Liver (tissue), 9 donors: ENCODE results near the gene C2orf76. TPM values are rescaled to one million over a fixed set of nuclear protein-coding genes. Genes with fewer than 3 reads are reported as not detected.

Experiments used
- DNase-seq: peaks from one replicate; pipeline ENCODE4 v3.0.0-alpha.2; 2017; ENCODE audit warnings: low spot score
- H3K27ac ChIP-seq, 2 donors: one replicate each; pipeline ENCODE4 v1.7.0; 2013; ENCODE audit warnings: inconsistent platforms in 2 of 2, low read length in 2 of 2, control low read depth in 1 of 2, low read depth in 1 of 2, mild to moderate bottlenecking in 1 of 2
- H3K27me3 ChIP-seq, 4 donors: one replicate each; pipeline versions ENCODE4 v1.6.1 to v1.7.0; 2013; ENCODE audit warnings: low read length in 3 of 4, inconsistent platforms in 1 of 4, mild to moderate bottlenecking in 1 of 4, moderate library complexity in 1 of 4; ENCODE audit not compliant: control insufficient read depth in 4 of 4, insufficient read depth in 4 of 4
- H3K36me3 ChIP-seq, 4 donors: one replicate each; pipeline versions ENCODE4 v1.6.1 to v1.7.0; 2013; ENCODE audit warnings: low read length in 3 of 4, mild to moderate bottlenecking in 3 of 4, low read depth in 1 of 4, moderate library complexity in 1 of 4; ENCODE audit not compliant: control insufficient read depth in 4 of 4, insufficient read depth in 3 of 4
- H3K4me1 ChIP-seq, 4 donors: one replicate each; pipeline versions ENCODE4 v1.6.1 to v1.7.0; 2013; ENCODE audit warnings: low read length in 3 of 4, mild to moderate bottlenecking in 3 of 4, moderate library complexity in 1 of 4; ENCODE audit not compliant: control insufficient read depth in 4 of 4, insufficient read depth in 4 of 4
- H3K4me3 ChIP-seq, 3 donors: one replicate each; pipeline versions ENCODE4 v1.6.1 to v1.7.0; 2013; ENCODE audit warnings: low read length in 3 of 3, control low read depth in 1 of 3, low read depth in 1 of 3, mild to moderate bottlenecking in 1 of 3
- H3K9ac ChIP-seq, 2 donors: one replicate each; pipeline ENCODE4 v1.7.0; 2013; ENCODE audit warnings: low read length in 2 of 2, mild to moderate bottlenecking in 2 of 2, moderate library complexity in 2 of 2, control low read depth in 1 of 2, low read depth in 1 of 2
- H3K9me3 ChIP-seq, 4 donors: one replicate each; pipeline versions ENCODE4 v1.6.1 to v1.7.0; 2013; ENCODE audit warnings: low read length in 3 of 4; ENCODE audit not compliant: control insufficient read depth in 4 of 4
- EGR1 ChIP-seq, 2 donors: IDR thresholded peaks; 2 replicates each; pipeline ENCODE4 v1.6.1; 2016 to 2018; ENCODE audit warnings: antibody characterized with exemption in 2 of 2, low read depth in 2 of 2
- FOXA1 ChIP-seq: IDR thresholded peaks from 2 replicates; pipeline ENCODE4 v1.6.1; 2016; ENCODE audit warnings: antibody characterized with exemption
- HNF4G ChIP-seq: IDR thresholded peaks from 2 replicates; pipeline ENCODE4 v1.6.1; 2016; ENCODE audit warnings: antibody characterized with exemption
- JUND ChIP-seq, 2 donors: IDR thresholded peaks; 2 replicates each; pipeline ENCODE4 v1.6.1; 2016; ENCODE audit warnings: antibody characterized with exemption in 2 of 2
- NR2F2 ChIP-seq: IDR thresholded peaks from 2 replicates; pipeline ENCODE4 v1.6.1; 2016; ENCODE audit warnings: antibody characterized with exemption
- RAD21 ChIP-seq, 2 donors: IDR thresholded peaks; 2 replicates each; pipeline ENCODE4 v1.6.1; 2016; ENCODE audit warnings: antibody characterized with exemption in 2 of 2, mild to moderate bottlenecking in 2 of 2
- SP1 ChIP-seq: IDR thresholded peaks from 2 replicates; pipeline ENCODE4 v1.6.1; 2018; ENCODE audit warnings: antibody characterized with exemption, mild to moderate bottlenecking
- WGBS: extraction: QIAGEN DNeasy Blood & Tissue Kit; methylation state at CpG from one replicate; pipeline ENCODE4 v1.1.7; 2013; 5-methylcytosine and 5-hydroxymethylcytosine counted together
- polyA plus RNA-seq, 2 donors: library from polyadenylated mRNA; stranded (reverse) in 1 of 2; unstranded in 1 of 2; fragments of 200-250 nt in 1 of 2; fragments of >200 nt in 1 of 2; fragmentation: Nextera tagmentation in 1 of 2; extraction: Ambion mirVana in 1 of 2; gene quantifications; one replicate each; pipeline versions ENCODE4 v1.2.1 to v1.2.3, GENCODE V29; 2013 to 2015
- total RNA-seq, 2 donors: library from RNA; depleted of rRNA; stranded (reverse); fragments of >200 nt; gene quantifications; one replicate each; pipeline ENCODE4 v1.2.3, GENCODE V29; 2014
- TF ChIP-seq, protein P1 (sequence below): IDR thresholded peaks from 2 replicates; pipeline ENCODE4 v1.6.1; 2016; ENCODE audit warnings: antibody characterized with exemption
- TF ChIP-seq, protein P2 (sequence below): fragments of 150-350 bp; IDR thresholded peaks from 2 replicates; pipeline ENCODE4 v1.5.1; 2017; ENCODE audit warnings: improper control_type of control experiment, low read depth, low read length; ENCODE audit not compliant: missing input control
- TF ChIP-seq, protein P3 (sequence below): IDR thresholded peaks from 2 replicates; pipeline ENCODE4 v1.6.1; 2016; ENCODE audit warnings: antibody characterized with exemption, mild to moderate bottlenecking
- donor health status: healthy.
- donor health status: healthy.
- donor health status: healthy.
- donor health status: healthy.
- donor health status: healthy.

The C2orf76 gene
- total and polyA plus RNA-seq, 4 donors: 2.7 to 6.3 (median 4.6) TPM

DNA sequence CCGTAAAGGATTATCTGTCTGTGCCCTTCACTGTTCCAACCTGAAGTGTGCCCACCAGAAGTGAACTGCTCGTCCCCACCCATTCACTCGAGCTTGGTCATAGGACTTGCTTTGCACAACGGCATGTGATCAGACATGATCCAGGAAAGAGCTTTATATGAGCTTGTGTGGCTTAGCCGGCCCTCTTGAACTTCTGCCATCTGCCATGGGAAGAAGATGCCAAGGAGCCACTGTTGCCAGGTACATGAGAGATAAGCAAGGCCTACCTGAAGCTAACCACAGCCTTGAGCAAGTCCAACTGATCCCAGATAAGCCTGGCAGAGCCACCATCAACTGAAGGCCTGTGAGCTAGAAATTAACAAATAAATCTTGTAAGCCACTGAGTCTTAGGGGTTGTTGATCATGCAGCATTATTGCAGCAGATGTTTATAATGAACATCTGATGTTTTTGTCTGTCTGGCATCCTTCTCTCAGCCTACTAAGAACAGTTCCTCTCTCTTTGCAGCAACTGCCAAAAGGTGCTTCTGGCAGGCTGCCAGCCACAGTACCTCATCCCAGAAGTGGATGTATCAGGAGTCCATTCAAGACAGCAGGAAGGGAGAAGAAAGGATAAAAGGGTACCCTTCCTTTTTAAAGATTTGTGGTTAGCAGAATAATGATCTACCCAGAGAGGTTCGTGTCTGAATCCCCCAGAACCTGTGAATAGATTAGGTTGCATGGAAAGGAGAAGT lies 16.9 kb upstream of the C2orf76 start (continued):
- TF ChIP-seq EGR1 (IDR thresholded peaks at IDR 0.05; ENCODE audit: low read depth in 2 of 2): no peak
- TF ChIP-seq SP1: no peak
- no peak for TF ChIP-seq JUND (IDR thresholded peaks at IDR 0.05)
- TF ChIP-seq NR2F2: no peak
- TF ChIP-seq, protein P1, sequence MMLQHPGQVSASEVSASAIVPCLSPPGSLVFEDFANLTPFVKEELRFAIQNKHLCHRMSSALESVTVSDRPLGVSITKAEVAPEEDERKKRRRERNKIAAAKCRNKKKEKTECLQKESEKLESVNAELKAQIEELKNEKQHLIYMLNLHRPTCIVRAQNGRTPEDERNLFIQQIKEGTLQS: no peak

DNA sequence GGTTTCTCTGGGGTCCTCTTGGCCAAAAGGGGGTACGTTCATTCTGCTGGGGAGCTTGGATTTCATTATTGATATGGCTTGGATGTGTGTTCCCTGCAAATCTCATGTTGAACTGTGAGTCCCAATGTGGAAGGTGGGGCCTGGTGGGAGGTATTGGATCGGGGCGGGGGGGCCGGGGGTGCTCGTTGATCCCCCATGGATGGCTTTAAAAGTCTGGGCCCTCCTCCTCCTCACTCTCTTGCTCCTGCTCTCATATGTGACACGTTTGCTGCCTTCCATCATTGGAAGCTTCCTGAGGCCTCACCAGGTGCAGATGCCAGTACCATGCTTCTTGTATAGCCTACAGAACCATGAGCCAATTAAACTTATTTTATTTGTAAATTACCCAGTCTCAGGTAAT lies 11.9 kb upstream of the C2orf76 start:
- no peaks in the 10 kb centered on the region for H3K9me3 ChIP-seq
- DNase-seq: no peak
- TF ChIP-seq, protein P2, sequence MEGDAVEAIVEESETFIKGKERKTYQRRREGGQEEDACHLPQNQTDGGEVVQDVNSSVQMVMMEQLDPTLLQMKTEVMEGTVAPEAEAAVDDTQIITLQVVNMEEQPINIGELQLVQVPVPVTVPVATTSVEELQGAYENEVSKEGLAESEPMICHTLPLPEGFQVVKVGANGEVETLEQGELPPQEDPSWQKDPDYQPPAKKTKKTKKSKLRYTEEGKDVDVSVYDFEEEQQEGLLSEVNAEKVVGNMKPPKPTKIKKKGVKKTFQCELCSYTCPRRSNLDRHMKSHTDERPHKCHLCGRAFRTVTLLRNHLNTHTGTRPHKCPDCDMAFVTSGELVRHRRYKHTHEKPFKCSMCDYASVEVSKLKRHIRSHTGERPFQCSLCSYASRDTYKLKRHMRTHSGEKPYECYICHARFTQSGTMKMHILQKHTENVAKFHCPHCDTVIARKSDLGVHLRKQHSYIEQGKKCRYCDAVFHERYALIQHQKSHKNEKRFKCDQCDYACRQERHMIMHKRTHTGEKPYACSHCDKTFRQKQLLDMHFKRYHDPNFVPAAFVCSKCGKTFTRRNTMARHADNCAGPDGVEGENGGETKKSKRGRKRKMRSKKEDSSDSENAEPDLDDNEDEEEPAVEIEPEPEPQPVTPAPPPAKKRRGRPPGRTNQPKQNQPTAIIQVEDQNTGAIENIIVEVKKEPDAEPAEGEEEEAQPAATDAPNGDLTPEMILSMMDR: no peak
- TF ChIP-seq JUND (IDR thresholded peaks at IDR 0.05): no peak
- no peak overlapping the region for H3K9ac ChIP-seq
- no peaks in the 10 kb centered on the region for H3K4me1 ChIP-seq
- H3K27ac ChIP-seq: no peak overlapping the region
- peaks cover 0 to 1% (median 1%) of the 10 kb centered on the region in 4 donors for H3K36me3 ChIP-seq
- H3K4me3 ChIP-seq: no peak overlapping the region
- 94% methylated on average over 6 of the region's 6 CpGs for WGBS
- no peaks in the 10 kb centered on the region for H3K27me3 ChIP-seq

DNA sequence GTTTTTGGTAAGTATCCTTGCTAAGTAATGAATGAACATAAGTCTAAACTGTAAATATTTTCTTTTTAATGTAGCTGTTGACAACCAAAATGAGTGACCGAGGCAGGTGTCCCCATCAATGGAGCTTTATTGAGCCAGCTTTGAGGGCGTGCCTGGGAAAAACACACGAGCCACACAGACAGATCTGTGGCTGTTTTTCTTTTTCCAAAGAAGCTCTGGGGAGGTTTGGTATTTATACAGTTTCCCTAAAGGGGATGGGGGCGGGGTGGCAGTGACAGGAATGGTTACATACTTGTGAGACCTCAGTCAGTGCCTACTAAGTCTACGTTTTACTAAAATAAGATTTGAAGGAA lies 11.3 kb upstream of the C2orf76 start:
- TF ChIP-seq, protein P3, sequence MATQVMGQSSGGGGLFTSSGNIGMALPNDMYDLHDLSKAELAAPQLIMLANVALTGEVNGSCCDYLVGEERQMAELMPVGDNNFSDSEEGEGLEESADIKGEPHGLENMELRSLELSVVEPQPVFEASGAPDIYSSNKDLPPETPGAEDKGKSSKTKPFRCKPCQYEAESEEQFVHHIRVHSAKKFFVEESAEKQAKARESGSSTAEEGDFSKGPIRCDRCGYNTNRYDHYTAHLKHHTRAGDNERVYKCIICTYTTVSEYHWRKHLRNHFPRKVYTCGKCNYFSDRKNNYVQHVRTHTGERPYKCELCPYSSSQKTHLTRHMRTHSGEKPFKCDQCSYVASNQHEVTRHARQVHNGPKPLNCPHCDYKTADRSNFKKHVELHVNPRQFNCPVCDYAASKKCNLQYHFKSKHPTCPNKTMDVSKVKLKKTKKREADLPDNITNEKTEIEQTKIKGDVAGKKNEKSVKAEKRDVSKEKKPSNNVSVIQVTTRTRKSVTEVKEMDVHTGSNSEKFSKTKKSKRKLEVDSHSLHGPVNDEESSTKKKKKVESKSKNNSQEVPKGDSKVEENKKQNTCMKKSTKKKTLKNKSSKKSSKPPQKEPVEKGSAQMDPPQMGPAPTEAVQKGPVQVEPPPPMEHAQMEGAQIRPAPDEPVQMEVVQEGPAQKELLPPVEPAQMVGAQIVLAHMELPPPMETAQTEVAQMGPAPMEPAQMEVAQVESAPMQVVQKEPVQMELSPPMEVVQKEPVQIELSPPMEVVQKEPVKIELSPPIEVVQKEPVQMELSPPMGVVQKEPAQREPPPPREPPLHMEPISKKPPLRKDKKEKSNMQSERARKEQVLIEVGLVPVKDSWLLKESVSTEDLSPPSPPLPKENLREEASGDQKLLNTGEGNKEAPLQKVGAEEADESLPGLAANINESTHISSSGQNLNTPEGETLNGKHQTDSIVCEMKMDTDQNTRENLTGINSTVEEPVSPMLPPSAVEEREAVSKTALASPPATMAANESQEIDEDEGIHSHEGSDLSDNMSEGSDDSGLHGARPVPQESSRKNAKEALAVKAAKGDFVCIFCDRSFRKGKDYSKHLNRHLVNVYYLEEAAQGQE: no peak
- TF ChIP-seq FOXA1 (no peak), RAD21 (IDR thresholded peaks at IDR 0.05) (no peak), NR2F2 (no peak), HNF4G (no peak), JUND (IDR thresholded peaks at IDR 0.05) (no peak)
- TF ChIP-seq, protein P2: no peak
- H3K27ac ChIP-seq: no peak overlapping the region
- peaks cover 4 to 7% (median 6%) of the 10 kb centered on the region in 4 donors for H3K36me3 ChIP-seq
- H3K9ac ChIP-seq: no peak overlapping the region
- no peak overlapping the region for H3K4me3 ChIP-seq
- no peaks in the 10 kb centered on the region for H3K27me3 ChIP-seq
- no peaks in the 10 kb centered on the region for H3K4me1 ChIP-seq
- H3K9me3 ChIP-seq: no peaks in the 10 kb centered on the region
- WGBS: 79% methylated on average over 5 of the region's 5 CpGs
- DNase-seq: no peak
